GM15510 (cell line): ENCODE measurements around the gene CSRP1.

Experiments
- POLR2A ChIP-seq: IDR thresholded peaks from 3 replicates; pipeline ENCODE4 v1.6.1; 2011; ENCODE audit warnings: borderline replicate concordance; ENCODE audit not compliant: insufficient read length; ENCODE audit errors: extremely low read depth

Gene CSRP1

GRCh38 chr1:201539561-201540431, 32.9 kb upstream of the CSRP1 start:
- TF ChIP-seq POLR2A: no peak

GRCh38 chr1:201538612-201539551, 32.0 kb upstream of the CSRP1 start, which contains the start of gene NAV1:
TSS of gene NAV1 (plus strand) at chr1:201539127. CDS start at chr1:201622885, 83,758 bp downstream.
- no peak for TF ChIP-seq POLR2A

- TF ChIP-seq POLR2A: no peak
Observed at GRCh38 chr1:201537891-201538611, 31.1 kb upstream of the CSRP1 start.

- no peak for TF ChIP-seq POLR2A
Observed at GRCh38 chr1:201537467-201537866, 30.5 kb upstream of the CSRP1 start.

GRCh38 chr1:201537028-201537427, 30.1 kb upstream of the CSRP1 start:
- TF ChIP-seq POLR2A: no peak

GRCh38 chr1:201536558-201536957, 29.6 kb upstream of the CSRP1 start:
- no peak for TF ChIP-seq POLR2A

GRCh38 chr1:201535919-201536245, 29.0 kb upstream of the CSRP1 start:
- no peak for TF ChIP-seq POLR2A

- TF ChIP-seq POLR2A: no peak
Observed at GRCh38 chr1:201535046-201535918, 28.4 kb upstream of the CSRP1 start.

GRCh38 chr1:201533836-201534235, 26.9 kb upstream of the CSRP1 start:
- TF ChIP-seq POLR2A: no peak

GRCh38 chr1:201531551-201532425, 24.9 kb upstream of the CSRP1 start:
- TF ChIP-seq POLR2A: no peak

GRCh38 chr1:201530741-201531531, 24.0 kb upstream of the CSRP1 start:
- TF ChIP-seq POLR2A: no peak

- no peak for TF ChIP-seq POLR2A
Observed at GRCh38 chr1:201528631-201529252, 21.8 kb upstream of the CSRP1 start.
